OCI-LY1 (cell line): Measurements from ENCODE around the gene PACRG.

ENCODE experiments used
- H2AFZ ChIP-seq: fragments of 200-600 bp; sonication (generic), shearing (Covaris generic); 2 replicates; pipeline ENCODE4 v1.6.0; 2014; ENCODE audit warnings: antibody characterized with exemption, mild to moderate bottlenecking, low read length
- H3F3A ChIP-seq: fragments of 200-600 bp; sonication (generic), shearing (Covaris generic); 2 replicates; pipeline ENCODE4 v1.6.0; 2014; ENCODE audit warnings: mild to moderate bottlenecking, antibody characterized with exemption, low read length, moderate library complexity; ENCODE audit not compliant: insufficient read depth
- H3K27ac ChIP-seq: fragments of 200-600 bp; sonication (generic); 2 replicates; pipeline ENCODE4 v1.5.1; 2014; ENCODE audit warnings: low read length, mixed run types, mild to moderate bottlenecking, low read depth; ENCODE audit not compliant: poor library complexity, severe bottlenecking
- H3K27me3 ChIP-seq: fragments of 200-600 bp; sonication (generic); 2 replicates; pipeline ENCODE4 v1.6.0; 2014; ENCODE audit warnings: antibody characterized with exemption, mild to moderate bottlenecking, low read length, moderate library complexity; ENCODE audit not compliant: insufficient read depth
- H3K36me3 ChIP-seq: fragments of 200-600 bp; sonication (generic); 2 replicates; pipeline ENCODE4 v1.6.1; 2014; ENCODE audit warnings: mild to moderate bottlenecking, antibody characterized with exemption, low read length, moderate library complexity, mixed read lengths; ENCODE audit not compliant: insufficient read depth
- H3K4me1 ChIP-seq: fragments of 200-600 bp; sonication (generic); 2 replicates; pipeline ENCODE4 v1.5.1; 2014; ENCODE audit warnings: mild to moderate bottlenecking, low read length, moderate library complexity; ENCODE audit not compliant: insufficient read depth, severe bottlenecking
- H3K4me2 ChIP-seq: fragments of 200-600 bp; sonication (generic), shearing (Covaris generic); 2 replicates; pipeline ENCODE4 v1.6.1; 2014; ENCODE audit warnings: low read length
- H3K4me3 ChIP-seq: fragments of 200-600 bp; sonication (generic); 2 replicates; pipeline ENCODE4 v1.5.1; 2014; ENCODE audit warnings: low read length, low read depth, mild to moderate bottlenecking, mixed read lengths; ENCODE audit not compliant: poor library complexity, severe bottlenecking
- H3K79me2 ChIP-seq: fragments of 200-600 bp; shearing (Covaris generic); 2 replicates; pipeline ENCODE4 v1.6.1; 2016; ENCODE audit warnings: mixed run types, low read length, mixed read lengths; ENCODE audit not compliant: insufficient read depth
- H3K9ac ChIP-seq: fragments of 200-600 bp; sonication (generic), shearing (Covaris generic); 2 replicates; pipeline ENCODE4 v1.6.1; 2014; ENCODE audit warnings: mild to moderate bottlenecking, low read length, mixed read lengths
- H3K9me2 ChIP-seq: fragments of 200-600 bp; sonication (generic), shearing (Covaris generic); 2 replicates; pipeline ENCODE4 v1.6.1; 2014; ENCODE audit warnings: low read depth, mild to moderate bottlenecking, low read length, mixed read lengths
- H3K9me3 ChIP-seq: fragments of 200-600 bp; shearing (Covaris generic); 2 replicates; pipeline ENCODE4 v1.6.1; 2014; ENCODE audit warnings: low read length, mixed read lengths
- H4K20me1 ChIP-seq: fragments of 200-600 bp; sonication (generic), shearing (Covaris generic); 2 replicates; pipeline ENCODE4 v1.6.0; 2016; ENCODE audit warnings: mild to moderate bottlenecking, low read length; ENCODE audit not compliant: insufficient read depth
- EZH2 ChIP-seq: fragments of 200-600 bp; sonication (generic), shearing (Covaris generic); IDR thresholded peaks from 2 replicates; pipeline ENCODE4 v1.8.0; 2017; ENCODE audit warnings: borderline replicate concordance, mixed run types, mild to moderate bottlenecking, antibody characterized with exemption, low read length, moderate library complexity, mixed read lengths
- TF ChIP-seq, protein P1 (sequence below): fragments of 200-600 bp; sonication (generic), shearing (Covaris generic); IDR thresholded peaks from 2 replicates; pipeline ENCODE4 v1.5.1; 2017; ENCODE audit warnings: mild to moderate bottlenecking, antibody characterized with exemption, low read length, moderate library complexity, mixed read lengths

Gene PACRG

GRCh38 chr6:162814426-162814973 lies 86.7 kb downstream of the PACRG start:
- Histone ChIP-seq H3K4me3 (no peak overlapping the region), H3K4me2 (no peak overlapping the region), H3K27ac (no peak overlapping the region), H3F3A (no peaks in the 10 kb centered on the region), H4K20me1 (no peaks in the 10 kb centered on the region), H3K9ac (no peak overlapping the region), H3K36me3 (no peaks in the 10 kb centered on the region), H3K9me3 (no peaks in the 10 kb centered on the region), H3K4me1 (no peaks in the 10 kb centered on the region), H3K9me2 (no peaks in the 10 kb centered on the region), H2AFZ (no peak overlapping the region), H3K79me2 (no peaks in the 10 kb centered on the region), H3K27me3 (no peaks in the 10 kb centered on the region)
- TF ChIP-seq, protein P1, sequence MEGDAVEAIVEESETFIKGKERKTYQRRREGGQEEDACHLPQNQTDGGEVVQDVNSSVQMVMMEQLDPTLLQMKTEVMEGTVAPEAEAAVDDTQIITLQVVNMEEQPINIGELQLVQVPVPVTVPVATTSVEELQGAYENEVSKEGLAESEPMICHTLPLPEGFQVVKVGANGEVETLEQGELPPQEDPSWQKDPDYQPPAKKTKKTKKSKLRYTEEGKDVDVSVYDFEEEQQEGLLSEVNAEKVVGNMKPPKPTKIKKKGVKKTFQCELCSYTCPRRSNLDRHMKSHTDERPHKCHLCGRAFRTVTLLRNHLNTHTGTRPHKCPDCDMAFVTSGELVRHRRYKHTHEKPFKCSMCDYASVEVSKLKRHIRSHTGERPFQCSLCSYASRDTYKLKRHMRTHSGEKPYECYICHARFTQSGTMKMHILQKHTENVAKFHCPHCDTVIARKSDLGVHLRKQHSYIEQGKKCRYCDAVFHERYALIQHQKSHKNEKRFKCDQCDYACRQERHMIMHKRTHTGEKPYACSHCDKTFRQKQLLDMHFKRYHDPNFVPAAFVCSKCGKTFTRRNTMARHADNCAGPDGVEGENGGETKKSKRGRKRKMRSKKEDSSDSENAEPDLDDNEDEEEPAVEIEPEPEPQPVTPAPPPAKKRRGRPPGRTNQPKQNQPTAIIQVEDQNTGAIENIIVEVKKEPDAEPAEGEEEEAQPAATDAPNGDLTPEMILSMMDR = no peak
- TF ChIP-seq EZH2 = no peak

DNA sequence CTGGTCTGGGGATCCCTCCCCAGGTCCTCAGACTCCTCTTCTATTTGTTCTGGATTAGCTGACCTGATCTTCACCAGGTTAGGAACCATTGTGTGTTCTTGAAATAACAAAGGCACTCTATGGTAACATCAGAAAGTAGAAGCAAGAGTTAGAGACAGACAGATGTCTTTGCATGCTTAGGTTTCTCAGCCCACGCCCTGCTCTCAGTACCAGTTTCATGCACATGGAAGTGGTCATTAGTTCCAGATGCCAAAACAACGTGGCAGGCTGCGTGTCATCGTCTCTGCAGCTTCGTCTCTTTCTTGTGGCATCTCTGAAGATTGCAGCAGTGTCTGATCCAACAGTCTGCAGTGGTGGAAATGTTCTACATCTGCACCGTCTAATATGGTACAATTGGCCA lies 89.4 kb downstream of the PACRG start:
- no peak overlapping the region for H2AFZ ChIP-seq
- no peak overlapping the region for H3K9ac ChIP-seq
- H3K4me2 ChIP-seq = no peak overlapping the region
- H3K9me3 ChIP-seq = no peaks in the 10 kb centered on the region
- no peaks in the 10 kb centered on the region for H3K9me2 ChIP-seq
- no peak for TF ChIP-seq EZH2
- TF ChIP-seq, protein P1 = no peak
- no peaks in the 10 kb centered on the region for H3K36me3 ChIP-seq
- no peaks in the 10 kb centered on the region for H3K4me1 ChIP-seq
- H3K27me3 ChIP-seq = no peaks in the 10 kb centered on the region
- H3K4me3 ChIP-seq = no peak overlapping the region
- H4K20me1 ChIP-seq = no peaks in the 10 kb centered on the region
- no peaks in the 10 kb centered on the region for H3K79me2 ChIP-seq
- H3K27ac ChIP-seq = no peak overlapping the region
- H3F3A ChIP-seq = no peaks in the 10 kb centered on the region

GRCh38 chr6:162819284-162819683 lies 91.5 kb downstream of the PACRG start:
- no peaks in the 10 kb centered on the region for H3K79me2 ChIP-seq
- no peak overlapping the region for H3K27ac ChIP-seq
- no peaks in the 10 kb centered on the region for H3K9me2 ChIP-seq
- H3K4me1 ChIP-seq = no peaks in the 10 kb centered on the region
- H3K9me3 ChIP-seq = no peaks in the 10 kb centered on the region
- no peak overlapping the region for H2AFZ ChIP-seq
- H3K27me3 ChIP-seq = no peaks in the 10 kb centered on the region
- H3K4me2 ChIP-seq = no peak overlapping the region
- H3F3A ChIP-seq = no peaks in the 10 kb centered on the region
- no peak overlapping the region for H3K9ac ChIP-seq
- no peak overlapping the region for H3K4me3 ChIP-seq
- H3K36me3 ChIP-seq = no peaks in the 10 kb centered on the region
- H4K20me1 ChIP-seq = no peaks in the 10 kb centered on the region
- no peak for TF ChIP-seq EZH2
- TF ChIP-seq, protein P1 = no peak
